Left renal pelvis (tissue), 4 donors: ENCODE results near the gene PDZRN4. TPM values are rescaled to one million over a fixed set of nuclear protein-coding genes. Genes with fewer than 3 reads are reported as not detected.
"Not testable (repeated sequence)": the region's sequence is repeated elsewhere in the genome, so short reads cannot be mapped to it uniquely, and the experiment has no call there.

ENCODE experiments used
- DNase-seq, 4 donors: peaks; one replicate each; pipeline ENCODE4 v3.0.0-alpha.2; 2013; ENCODE audit warnings: low read depth in 4 of 4, low spot score in 3 of 4
- polyA plus RNA-seq, 4 donors: library from polyadenylated mRNA; unstranded; fragments of 120-200 nt; gene quantifications; one replicate each; pipeline ENCODE4 v1.2.1, GENCODE V29; 2013; ENCODE audit not compliant: insufficient read length in 4 of 4

Gene PDZRN4
- polyA plus RNA-seq, 4 donors = 3.1 to 9.0 (median 6.6) TPM

DNA sequence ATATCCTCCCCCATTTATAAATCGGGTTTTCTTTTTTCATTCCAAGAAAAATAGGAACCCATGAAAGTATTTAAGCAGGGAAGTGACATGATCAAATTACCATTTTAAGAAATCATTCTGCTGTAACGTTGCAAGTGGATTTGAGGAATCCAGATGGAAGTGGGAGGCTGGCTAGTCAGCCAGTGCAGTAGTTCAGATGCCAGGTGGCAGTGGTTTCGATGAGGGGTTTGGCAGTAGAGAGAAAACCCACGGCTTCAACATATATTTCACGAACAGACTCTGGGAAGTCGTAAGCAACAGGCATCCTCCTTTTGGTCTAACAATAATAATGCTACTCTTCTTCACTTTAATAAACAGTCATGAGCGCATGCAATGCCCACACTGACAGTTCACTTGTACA, 25.0 kb downstream of the PDZRN4 start:
- DNase-seq = no peak

DNA sequence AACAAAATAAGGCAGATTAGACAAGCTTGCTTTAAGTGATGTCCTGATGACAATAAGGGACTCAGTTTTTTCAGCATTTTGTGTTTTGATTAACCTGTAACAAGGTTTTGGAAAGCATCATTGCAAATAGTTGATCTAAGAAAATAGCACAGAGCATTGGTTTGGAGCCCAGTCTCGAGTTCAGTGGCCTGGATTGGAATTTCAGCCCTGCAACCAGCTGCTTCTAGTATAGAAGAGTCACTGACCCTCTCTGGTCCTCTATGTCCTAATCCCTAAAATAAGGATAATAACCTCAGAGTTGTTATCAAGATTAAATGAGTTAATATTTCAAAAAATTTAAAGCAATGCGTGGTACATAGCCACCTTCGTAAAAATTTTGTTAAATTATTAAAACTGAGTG, 25.5 kb downstream of the PDZRN4 start:
- no peak for DNase-seq

DNA sequence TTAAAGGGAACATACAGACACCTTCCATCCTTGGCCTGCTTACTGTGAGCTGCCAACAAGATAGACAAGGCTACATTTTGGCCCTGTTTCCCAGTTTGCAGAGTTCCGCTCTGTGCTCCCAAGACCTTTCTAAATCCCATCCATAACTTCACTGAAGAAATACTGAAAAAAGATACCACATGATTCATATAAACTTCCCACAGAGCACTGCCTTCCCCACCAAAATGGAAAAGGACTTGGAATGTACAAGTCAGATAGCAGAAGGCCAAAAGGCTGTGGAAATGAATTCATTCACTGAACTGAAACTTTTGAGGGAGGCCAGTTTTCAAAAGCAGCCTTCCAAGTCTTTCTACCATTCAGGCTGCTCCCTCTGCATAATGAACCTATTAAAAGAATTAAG, 29.6 kb downstream of the PDZRN4 start:
- no peak for DNase-seq

DNA sequence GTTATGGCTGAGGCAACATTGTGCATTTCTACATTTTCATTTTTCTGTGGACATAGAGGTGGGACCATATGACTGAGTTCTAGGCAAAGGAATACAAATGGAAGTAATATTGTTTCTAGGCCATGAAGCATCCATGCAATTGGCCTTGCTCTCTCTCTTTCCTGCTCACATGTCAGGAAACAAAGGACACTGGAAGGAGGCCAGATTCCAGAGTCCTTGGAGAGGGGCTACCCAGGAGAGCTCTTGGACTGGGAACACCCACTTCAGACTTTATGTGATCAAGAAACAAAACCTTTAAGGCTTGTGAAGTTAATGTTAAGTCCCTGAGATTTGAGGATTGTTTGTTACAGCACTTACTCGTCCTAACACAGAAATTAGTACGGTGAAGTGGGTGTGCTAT, 32.8 kb downstream of the PDZRN4 start:
- DNase-seq = no peak

DNA sequence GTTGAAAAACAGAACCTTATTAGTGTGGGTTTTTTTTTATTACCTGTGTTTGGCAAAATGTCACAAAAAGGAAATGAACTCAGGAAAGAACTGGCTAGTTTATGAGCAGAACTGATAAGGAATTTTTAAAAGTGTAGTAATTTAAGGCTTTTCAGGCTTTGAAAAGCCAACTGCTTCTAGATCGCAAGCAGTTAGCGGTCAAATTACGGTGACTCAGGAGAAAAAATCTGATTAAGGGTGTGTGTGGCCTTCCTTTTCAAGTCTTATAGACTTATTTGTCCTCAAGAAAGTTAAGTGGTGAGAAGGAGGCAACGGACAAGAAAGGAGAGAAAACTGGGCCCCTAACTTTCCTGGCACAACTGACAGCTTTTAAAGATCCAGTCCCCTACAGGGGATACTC, 33.4 kb downstream of the PDZRN4 start:
- no peak for DNase-seq

DNA sequence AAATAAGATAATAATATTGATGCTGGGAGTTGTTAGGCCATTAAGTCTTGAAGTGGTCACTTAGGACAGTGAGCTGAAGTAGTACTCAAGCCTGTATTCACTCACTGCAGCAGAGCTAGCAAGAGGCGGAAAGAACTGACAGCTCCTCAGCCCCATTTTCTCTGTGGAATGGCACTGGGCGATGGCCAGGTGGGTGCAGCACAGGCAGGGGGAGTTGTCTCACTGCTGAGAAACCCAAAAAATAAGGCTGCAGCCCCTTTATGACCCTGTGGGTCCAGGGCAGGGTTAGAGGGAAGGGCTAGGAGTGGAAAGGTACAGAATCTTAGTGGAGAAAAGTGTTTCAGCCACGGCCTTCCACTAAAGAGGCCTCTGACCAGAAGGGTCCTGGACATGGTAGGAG, 35.5 kb downstream of the PDZRN4 start:
- no peak for DNase-seq

DNA sequence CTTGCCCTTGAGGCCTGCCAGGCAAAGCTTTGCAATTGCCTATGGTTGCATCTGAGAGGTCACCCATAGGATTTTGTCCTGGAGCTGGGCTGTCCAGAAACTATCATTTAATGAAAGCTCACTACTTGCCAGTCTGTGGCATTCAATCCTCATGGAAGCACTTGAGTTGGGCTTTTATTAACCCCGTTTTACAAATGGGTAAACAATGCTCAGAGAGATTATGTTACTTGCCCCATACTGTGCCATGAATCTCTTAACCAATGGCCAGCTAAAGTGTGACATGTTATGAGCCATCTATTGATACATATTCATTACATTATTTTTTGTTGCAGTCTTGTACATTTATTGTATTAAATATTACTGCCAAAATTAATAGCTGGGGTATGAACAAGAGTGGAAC, 35.9 kb downstream of the PDZRN4 start:
- no peak for DNase-seq

DNA sequence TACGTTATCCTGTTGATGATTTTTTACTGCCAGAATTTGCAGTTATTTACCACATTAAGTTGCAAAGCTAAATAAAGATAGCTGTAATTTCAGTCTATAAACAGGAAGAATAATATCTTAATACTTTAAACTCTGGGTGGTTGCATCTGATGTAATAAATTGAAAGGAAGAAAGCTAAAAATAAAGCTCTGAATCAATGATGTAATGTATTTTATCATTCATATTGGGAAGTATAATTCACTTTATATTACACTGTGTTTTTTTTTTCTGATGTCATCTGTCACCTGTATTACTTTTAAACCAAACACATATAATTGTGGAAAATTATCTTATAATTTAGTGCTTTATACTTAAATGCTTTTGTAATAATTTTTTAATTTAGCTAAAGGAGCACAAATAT, 37.1 kb downstream of the PDZRN4 start:
- no peak for DNase-seq

DNA sequence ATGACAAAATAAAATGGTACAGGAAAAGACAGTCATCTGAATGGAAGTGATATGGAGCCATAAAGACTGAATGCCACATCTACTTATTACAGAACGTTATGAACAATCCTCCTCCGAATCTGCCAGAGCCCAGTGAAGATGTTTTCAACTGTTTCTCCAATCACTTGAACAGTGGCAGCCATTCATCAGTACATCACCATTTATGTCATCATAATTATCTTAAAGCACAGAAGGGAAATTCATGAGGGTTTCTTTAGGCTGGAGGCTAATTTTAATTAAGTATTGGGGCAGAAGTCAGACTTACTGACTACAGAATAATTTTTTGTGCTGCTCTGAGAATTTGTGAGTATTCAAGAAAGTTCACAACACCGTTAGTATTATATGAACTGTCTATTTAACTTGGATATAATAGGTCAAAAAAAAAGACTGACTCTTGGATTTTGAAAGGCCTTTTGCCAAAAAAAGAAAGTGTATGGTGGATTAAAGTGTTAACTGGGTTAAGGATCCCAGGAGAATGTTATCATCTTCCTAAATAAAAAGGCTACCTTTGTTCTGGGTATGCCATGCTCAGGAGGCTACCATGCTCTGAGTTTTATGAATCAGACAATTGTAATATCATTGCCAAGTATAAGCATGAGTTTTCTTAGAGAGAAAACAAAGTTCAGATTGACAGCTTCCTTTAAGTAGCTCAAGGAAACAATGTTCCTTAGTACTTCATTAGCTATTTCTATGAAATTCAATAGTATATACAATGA, 40.1 kb downstream of the PDZRN4 start:
- no peak for DNase-seq

DNA sequence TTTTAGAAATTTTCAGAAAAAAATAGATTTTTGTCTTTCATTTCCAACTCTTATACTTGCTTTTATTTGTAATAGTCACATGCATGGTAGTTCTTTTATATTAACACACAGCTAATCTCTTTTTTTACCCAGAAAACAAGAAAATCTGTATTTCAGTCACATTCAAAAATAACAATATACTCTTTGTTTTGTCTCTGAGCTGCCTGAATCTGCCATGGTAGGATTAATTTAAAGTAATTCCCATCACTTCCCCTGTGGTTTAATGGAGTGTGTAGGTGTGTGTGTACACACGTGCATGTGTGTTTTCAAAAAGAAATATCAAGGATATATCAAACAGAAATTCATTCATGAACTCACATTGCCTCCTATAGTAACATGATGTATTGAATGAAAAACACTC, 42.6 kb downstream of the PDZRN4 start:
- DNase-seq = no peak

DNA sequence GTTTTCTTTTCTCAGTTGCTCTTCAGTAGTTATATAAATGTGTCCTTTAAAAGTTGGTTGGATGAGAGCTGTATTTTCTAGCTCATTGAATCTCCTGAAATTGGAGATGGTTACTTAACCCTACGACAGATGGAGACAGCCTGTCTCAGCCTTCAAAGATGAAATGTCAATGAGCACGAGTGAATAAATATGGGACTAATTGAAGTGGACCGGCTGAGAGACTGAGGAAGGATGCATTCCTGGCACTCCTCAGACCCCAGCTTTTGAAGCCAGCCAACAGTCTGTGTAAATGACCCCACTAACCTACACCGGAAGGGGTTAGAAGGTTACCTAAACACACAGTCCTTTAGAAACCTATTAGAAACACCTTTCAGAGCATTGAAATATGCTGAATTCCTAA, 46.6 kb downstream of the PDZRN4 start:
- peak in 1 of 4 donors; percentile 36 for DNase-seq

DNA sequence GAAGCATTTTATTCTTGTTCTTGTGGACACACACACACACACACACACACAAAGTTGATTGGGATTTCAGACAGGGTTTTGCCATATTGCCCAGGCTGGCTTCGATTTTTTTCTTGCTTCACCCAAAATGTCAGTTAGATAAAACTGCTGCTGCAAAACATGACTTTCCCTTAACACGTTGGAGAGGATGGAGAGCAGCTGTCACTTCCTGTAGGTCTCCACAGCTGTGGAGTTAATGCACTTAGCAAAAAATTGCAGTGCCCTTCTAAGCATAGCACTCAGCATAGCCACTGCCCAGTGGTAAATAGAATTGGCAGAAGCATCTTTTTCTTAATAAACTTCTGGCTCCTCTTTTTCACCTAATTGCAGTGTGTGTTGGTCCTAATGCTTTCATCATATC, 54.5 kb downstream of the PDZRN4 start:
- no peak for DNase-seq

DNA sequence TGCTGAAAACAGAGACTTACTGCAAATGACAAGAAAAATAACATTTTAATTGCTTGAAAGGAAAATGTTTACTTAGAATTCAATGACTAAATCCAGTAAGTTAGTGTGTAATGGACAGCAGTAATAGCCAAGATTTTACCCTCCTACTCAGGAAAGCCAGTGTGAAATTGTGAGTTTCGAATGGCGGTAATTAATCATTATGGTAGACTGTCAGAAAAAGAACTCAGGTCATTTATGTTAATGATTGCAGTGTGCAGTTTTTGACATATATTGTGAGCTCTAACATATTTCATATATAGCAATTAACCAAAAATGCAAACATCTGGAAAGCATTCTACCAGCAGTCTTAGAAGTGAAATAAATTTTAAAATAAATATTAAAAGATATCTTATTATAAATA, 60.3 kb downstream of the PDZRN4 start:
- peak in 2 of 4 donors; percentile 14 to 33 for DNase-seq

DNA sequence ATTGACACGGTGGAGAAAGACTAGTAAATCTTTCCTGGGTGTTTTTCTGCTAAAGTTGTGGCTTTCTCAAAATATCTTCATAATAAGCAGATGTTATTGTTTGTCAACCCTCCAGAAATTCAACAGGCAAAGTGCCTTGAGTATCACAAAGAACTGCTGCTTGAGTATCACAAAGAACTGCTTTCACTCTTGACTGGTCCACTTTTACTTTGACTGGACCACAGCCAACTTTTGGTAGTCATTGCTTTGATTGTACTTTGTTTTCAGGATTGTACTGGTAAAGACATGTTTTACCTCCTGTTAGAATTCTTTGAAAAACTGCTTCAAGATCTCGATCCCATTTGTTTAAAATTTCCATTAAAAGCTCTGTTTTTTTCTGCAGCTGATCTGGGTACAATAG, 62.6 kb downstream of the PDZRN4 start:
- no peak for DNase-seq

DNA sequence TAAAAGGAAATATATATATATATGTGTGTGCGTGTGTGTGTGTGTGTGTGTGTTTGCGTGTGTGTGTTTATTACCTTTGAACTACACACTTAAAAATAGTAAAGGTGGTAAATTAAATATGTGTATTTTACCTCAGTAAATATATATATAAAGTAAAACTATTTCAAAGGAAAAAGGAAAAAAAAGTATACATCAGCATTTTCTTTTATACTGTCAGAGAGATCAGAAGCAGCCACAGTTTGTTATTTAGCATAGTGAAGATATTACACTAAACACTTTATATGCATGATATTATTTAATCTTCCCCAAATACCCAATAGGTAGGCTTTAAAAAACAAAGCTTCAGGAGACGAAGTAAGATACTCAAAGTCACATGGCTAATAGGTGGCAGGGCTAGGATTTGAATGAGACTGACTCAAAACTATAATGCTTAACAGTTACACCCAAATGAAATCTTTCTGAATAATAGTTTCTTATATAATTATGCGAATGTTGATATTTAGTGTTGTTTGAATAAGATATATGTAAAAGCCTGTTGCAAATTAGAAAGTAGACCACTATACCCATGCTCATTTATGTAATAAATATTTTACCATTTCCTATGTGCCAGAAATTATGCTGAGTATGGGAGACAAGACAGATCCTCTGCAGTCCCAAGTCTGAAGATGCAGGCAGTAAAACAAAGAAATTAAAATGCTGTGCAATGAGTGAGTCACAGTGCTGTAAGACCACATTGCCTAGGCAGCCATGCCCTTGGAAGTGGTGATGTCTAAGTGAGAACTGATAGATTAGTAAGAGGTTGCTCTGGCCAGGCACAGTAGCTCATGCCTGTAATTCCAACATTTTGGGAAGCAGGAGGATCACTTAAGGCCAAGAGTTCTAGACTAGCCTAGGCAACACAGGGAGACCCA, 66.1 kb downstream of the PDZRN4 start:
- DNase-seq = no peak

DNA sequence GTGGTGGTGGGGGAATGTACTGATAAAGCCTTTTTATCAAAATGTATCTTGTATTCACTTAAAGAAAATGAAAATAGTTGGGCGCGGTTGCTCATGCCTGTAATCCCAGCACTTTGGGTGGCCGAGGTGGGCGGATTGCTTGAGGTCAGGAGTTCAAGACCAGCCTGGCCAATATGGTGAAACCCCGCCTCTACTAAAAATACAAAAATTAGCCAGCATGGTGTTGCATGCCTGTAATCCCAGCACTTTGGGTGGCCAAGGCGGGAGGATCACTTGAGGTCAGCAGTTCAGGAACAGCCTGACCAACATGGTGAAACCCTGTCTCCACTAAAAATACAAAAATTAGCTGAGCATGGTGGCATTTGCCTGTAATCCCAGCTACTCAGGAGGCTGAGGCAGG, 75.1 kb downstream of the PDZRN4 start:
- not testable (repeated sequence) for DNase-seq

DNA sequence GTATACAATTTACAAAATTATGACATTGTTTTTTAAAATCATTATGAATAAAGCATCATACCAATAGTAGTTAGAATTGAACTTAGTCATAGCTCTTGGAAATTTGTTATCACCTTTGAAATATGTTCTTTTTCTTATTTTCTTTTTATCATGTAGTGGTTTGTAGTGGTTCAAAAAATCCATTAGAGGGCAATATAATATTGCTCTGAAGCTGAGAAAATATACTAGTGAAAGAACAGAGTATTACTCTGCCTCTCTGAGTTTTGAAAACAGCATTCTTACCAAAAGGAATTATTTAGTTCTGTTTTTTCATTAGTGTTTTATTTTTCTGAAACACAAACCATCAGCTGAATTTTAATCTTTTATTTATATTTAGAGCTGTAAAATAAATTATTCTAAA, 76.2 kb downstream of the PDZRN4 start:
- no peak for DNase-seq

DNA sequence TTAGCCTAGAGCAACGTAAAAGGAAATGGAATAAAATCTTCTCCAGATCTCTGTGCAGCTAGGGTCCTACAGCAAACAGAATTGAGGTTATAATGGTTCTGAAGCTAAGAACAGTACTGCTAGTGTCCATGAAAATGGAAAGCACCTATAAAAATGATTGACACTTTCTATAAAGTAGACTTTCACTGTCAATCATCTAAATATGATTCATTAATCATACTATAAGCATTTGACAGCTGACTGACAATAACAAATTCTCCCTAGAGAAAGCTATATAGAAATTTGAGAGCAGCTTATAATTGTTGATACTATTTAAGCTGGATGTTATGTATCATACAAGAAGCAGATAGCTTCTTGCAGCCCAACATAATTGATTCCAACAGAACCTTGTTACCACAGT, 80.9 kb downstream of the PDZRN4 start:
- no peak for DNase-seq

DNA sequence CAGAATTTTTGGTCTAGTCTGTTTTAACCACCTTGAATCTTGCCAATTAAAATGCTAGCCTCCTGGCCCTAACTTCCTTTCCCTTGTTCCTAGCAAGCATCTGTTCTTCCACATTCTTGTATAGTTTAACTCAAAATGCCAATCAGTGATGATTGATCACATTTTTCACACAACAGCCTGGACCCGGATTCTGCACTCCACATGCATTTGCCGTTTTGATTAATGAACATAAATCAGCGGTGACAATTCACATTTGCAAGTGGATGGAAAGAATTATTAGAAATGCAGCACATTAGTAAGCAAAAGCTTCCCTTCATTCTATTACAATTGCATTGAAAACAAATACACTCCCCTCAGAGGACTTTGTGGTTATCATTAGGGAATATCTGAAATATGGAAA, 83.4 kb downstream of the PDZRN4 start:
- DNase-seq = no peak

DNA sequence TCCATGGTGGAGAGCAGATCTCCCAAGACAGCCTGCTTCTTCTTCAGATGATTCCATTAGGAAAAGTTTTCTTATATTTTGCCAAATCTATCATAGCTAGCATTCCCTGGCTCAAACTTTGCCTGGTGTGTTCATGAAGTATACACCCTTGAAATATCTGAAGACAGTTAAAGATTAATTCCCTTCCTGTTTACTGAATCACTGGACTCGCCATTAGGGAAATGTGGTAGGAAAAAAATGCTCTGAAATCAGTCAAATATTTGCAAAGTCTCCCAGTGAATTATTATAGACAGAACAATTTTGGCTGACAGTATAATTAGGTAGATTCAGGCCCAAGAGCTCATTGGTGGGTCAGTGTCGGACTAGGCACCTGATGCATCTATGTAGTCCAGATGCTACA, 86.5 kb downstream of the PDZRN4 start:
- DNase-seq = no peak

DNA sequence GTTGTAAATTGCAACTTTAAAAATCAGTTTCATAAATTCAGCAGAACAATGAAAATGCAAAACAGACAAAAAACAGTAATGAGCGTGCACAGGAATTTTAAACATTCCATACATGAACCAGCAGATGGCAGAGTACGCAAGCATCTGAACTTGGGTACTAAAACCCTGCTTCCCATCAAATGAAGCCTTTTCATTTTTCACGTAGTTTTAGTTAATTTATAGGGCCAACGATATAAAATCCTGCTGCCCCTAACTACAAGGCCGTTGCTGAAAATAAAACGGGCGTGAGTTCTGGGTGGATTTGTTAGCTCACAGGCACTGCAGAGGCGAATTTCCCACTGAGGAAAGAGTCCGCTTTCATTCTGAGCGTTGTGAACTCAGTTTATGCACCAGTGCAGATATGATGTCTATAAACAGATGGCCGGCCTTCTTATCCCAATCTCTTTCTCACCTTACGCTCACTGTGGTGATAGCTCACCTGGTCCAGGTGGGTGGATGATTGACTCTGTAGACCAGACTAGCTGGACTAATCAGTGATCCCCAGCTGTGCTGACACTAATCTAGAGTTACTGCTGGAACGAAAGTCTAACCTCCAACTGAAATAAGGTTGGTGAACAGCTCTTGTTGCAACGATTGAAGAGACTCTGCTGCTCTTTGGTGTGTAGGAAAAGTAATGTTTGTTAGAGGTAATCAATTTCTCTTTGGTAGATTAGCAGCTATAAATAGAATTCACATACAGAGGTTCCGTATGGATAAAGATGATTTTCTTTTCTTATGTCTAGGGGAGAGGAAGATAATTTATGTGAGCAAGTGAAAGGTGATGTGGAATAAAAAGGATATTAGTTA, 89.2 kb downstream of the PDZRN4 start:
- DNase-seq = peak; percentile 20 to 39 (median 28)
